ENCODE results near the gene SCYL3.

DNA sequence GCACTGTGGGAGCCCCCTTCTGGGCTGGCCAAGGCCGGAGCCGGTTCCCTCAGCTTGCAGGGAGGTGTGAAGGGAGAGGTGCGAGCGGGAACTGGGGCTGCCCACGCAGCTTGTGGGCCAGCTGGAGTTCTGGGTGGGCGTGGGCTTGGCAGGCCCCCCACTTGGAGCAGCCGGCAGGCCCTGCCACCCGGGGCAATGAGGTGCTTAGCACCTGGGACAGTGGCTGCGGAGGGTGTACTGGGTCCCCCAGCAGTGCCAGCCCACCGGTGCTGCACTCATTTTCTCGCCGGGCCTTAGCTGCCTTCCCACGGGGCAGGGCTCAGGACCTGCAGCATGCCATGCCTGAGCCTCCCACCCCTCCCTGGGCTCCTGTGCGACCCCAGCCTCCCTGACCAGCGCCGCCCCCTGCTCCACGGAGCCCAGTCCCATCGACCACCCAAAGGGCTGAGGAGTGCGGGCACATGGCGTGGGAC lies 11.6 kb downstream of the SCYL3 start:
- TF ChIP-seq POLR2A (IDR thresholded peaks at IDR 0.05) (no peak), CTCF (IDR thresholded peaks at IDR 0.05) (no peak), POLR2AphosphoS5 (IDR thresholded peaks at IDR 0.05) (no peak)
